NB4 (cell line): ENCODE measurements around the gene YIPF2.

Experiments
- CTCF ChIP-seq: IDR thresholded peaks from one replicate; pipeline ENCODE4 v1.5.1; 2012; ENCODE audit warnings: low read depth, low read length
- MAX ChIP-seq: IDR thresholded peaks from 2 replicates; pipeline ENCODE4 v1.6.1; 2011; ENCODE audit warnings: low read depth, low read length
- MYC ChIP-seq: IDR thresholded peaks from 2 replicates; pipeline ENCODE4 v1.6.1; 2011; ENCODE audit warnings: low read depth, low read length
- POLR2A ChIP-seq: IDR thresholded peaks from 2 replicates; pipeline ENCODE4 v1.6.1; 2011; ENCODE audit warnings: mild to moderate bottlenecking; ENCODE audit not compliant: insufficient read length; ENCODE audit errors: extremely low read depth

GRCh38 chr19:10908380-10908960 lies 20.0 kb downstream of the YIPF2 start:
- no peak for TF ChIP-seq POLR2A
- TF ChIP-seq CTCF: no peak
- TF ChIP-seq MYC: no peak
- TF ChIP-seq MAX: no peak
